IPS-18c (cell line): ENCODE measurements around the gene TSPY3.
"Not testable (repeated sequence)": the region's sequence is repeated elsewhere in the genome, so short reads cannot be mapped to it uniquely, and the experiment has no call there.

Source experiments
- H3K4me3 ChIP-seq: 2 replicates; pipeline ENCODE4 v1.7.0; 2013; ENCODE audit warnings: low read depth, mild to moderate bottlenecking, low read length, moderate library complexity; ENCODE audit not compliant: insufficient read depth
- H3K9me3 ChIP-seq: one replicate; pipeline ENCODE4 v1.6.1; 2013; ENCODE audit warnings: mild to moderate bottlenecking, low read length, moderate library complexity; ENCODE audit not compliant: control insufficient read depth, insufficient read depth

The TSPY3 gene

GRCh38 chrY:9398121-9398520 lies at the start of gene TSPY3:
Gene TSPY3 (plus strand): TSS chrY:9398421. CDS start chrY:9398467, 46 bp downstream.
- not testable (repeated sequence) for H3K9me3 ChIP-seq, H3K4me3 ChIP-seq

GRCh38 chrY:9357497-9357896 lies 40.7 kb upstream of the TSPY3 start, which contains the start of gene TSPY8:
Gene TSPY8 (plus strand): TSS chrY:9357797. CDS start chrY:9357843, 46 bp downstream.
- H3K4me3 ChIP-seq, H3K9me3 ChIP-seq: not testable (repeated sequence)

- not testable (repeated sequence) for H3K9me3 ChIP-seq, H3K4me3 ChIP-seq
Measured at GRCh38 chrY:9396527-9396926, 1.7 kb upstream of the TSPY3 start.
